Stimulated activated CD4-positive, alpha-beta T cell treated with anti-CD3 and anti-CD28 coated beads, TNF-alpha, amount 100 ng/mL, for 1 hour (primary cell): ENCODE measurements around the gene BST1.

Source experiments
- DNase-seq, 3 donors: peaks; one replicate each; pipeline ENCODE4 v3.0.0-alpha.2; 2020; ENCODE audit warnings: low read depth in 3 of 3, low spot score in 1 of 3

BST1 gene

GRCh38 chr4:15676039-15676438, 26.8 kb upstream of the BST1 start:
- DNase-seq: no peak

GRCh38 chr4:15676899-15677298, 26.0 kb upstream of the BST1 start:
- no peak for DNase-seq

GRCh38 chr4:15677507-15677988, 25.3 kb upstream of the BST1 start:
- no peak for DNase-seq

- DNase-seq: no peak
Measured at GRCh38 chr4:15681067-15681371, 21.8 kb upstream of the BST1 start.

- DNase-seq: peak; percentile 90 to 99 (median 92)
Measured at GRCh38 chr4:15681372-15682241, 21.3 kb upstream of the BST1 start, which contains the start of gene FAM200B. Gene FAM200B, plus strand, starts transcription at chr4:15681827. Its CDS starts 5,151 bp downstream, at chr4:15686978.

GRCh38 chr4:15682242-15683142, 20.4 kb upstream of the BST1 start:
- DNase-seq: no peak

- DNase-seq: no peak
Measured at GRCh38 chr4:15683143-15683495, 19.7 kb upstream of the BST1 start.

GRCh38 chr4:15684498-15684897, 18.4 kb upstream of the BST1 start:
- DNase-seq: no peak

GRCh38 chr4:15688051-15688450, 14.8 kb upstream of the BST1 start:
- no peak for DNase-seq

GRCh38 chr4:15689540-15689939, 13.3 kb upstream of the BST1 start:
- DNase-seq: no peak

GRCh38 chr4:15690020-15690809, 12.7 kb upstream of the BST1 start:
- no peak for DNase-seq

- no peak for DNase-seq
Measured at GRCh38 chr4:15691346-15692135, 11.3 kb upstream of the BST1 start.

GRCh38 chr4:15692602-15693001, 10.3 kb upstream of the BST1 start:
- DNase-seq: no peak

GRCh38 chr4:15694431-15694830, 8.4 kb upstream of the BST1 start:
- DNase-seq: no peak

- no peak for DNase-seq
Measured at GRCh38 chr4:15695240-15695699, 7.6 kb upstream of the BST1 start.

GRCh38 chr4:15695729-15696128, 7.1 kb upstream of the BST1 start:
- DNase-seq: no peak

GRCh38 chr4:15696866-15697265, 6.0 kb upstream of the BST1 start:
- DNase-seq: no peak

- no peak for DNase-seq
Measured at GRCh38 chr4:15703439-15703838, 574 bp downstream of the BST1 start.

- no peak for DNase-seq
Measured at GRCh38 chr4:15704129-15704528, 1.3 kb downstream of the BST1 start.

- no peak for DNase-seq
Measured at GRCh38 chr4:15706646-15707362, 3.9 kb downstream of the BST1 start.
